Limb (tissue), 2 donors: ENCODE results near the gene DTNBP1.
A peak's percentile ranks its signal among the peaks of the same experiment; 100 is the strongest.

Source experiments
- DNase-seq, 2 donors: peaks; one replicate each; pipeline ENCODE4 v3.0.0-alpha.2; 2016; ENCODE audit errors: extremely low spot score in 2 of 2

The DTNBP1 gene

GRCh38 chr6:15533379-15534026 lies 129.3 kb downstream of the DTNBP1 start:
- DNase-seq = no peak

DNA sequence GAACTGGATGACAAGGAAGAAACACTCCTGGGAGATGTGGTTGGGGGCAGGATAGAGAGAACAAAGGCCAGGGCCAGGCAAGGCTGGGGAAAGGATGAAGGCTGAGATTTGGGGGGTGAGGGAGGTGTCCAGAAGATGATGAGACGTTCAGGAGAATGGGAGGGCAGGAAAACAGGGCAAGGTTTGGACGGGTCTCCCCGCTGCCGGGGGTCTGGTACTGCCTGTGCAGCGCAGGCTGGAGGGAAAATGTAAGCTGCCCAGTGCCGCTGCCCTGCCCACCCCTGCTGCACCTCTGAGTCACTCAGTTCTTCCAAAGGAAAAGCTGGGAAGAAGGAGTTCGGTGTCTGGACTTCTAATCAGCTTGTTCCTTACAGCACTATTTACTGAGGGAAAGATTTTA lies 130.9 kb downstream of the DTNBP1 start:
- DNase-seq = no peak

- no peak for DNase-seq
Observed at GRCh38 chr6:15530411-15530810, 132.4 kb downstream of the DTNBP1 start.

- DNase-seq = no peak
Observed at GRCh38 chr6:15528870-15529269, 134.0 kb downstream of the DTNBP1 start.

DNA sequence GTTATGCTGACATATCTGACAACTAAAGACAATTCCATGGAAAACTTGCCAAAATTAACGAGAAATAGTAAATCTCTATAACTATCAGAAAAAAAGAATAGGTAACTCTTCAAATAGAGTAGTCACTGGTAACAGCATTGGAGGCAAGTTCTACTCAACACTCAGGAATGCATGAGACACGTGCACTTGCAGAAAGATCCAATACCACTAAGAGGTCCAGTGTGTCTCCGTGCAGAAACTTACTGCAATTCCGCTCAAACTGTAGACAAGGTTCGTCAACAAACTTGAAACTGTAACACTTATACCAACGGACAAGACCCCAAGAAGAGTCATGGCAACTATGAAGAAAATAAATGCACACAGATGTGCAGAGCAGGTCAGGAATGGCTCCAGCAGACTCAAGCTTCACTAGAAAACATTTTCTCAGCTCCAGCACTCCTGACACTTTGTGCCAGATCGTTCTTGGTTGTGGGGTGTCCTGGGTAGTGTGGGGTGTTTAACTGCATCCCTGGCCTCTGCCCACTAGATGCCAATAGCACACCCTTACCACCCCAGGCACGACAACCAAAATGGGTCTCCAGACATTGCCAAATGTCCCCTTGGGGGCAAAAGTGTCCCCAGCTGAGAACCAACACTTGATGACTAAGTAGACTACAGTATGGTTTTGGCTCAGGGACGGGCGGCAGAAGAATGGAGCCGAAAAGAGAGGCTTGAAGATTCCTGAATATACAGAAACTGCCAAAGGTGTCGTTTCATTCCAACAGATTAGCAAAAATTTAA lies 134.8 kb downstream of the DTNBP1 start:
- DNase-seq = no peak

DNA sequence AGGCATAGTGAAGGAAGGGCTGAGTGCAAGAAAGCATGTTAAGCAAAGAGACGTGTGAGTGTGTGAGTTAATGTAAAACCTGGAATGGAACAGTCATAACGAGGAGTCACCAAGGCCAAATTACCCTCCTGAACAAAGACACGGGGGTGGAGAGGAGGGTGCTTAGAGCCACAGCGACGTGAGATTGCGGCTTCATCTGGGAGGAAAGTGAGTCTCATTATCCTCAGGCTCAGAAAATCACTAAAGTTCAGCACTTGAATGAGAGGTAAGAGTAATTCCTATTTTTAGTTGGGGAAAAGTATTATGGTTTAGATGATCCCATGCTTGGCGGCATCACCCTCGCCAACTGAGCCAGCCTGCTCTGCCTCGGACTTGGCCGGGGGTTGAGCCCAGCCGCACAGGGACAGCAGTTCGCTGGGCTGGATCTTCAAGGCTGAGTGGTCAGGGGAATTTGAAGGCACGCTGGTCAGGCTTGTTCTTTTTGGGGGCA lies 136.6 kb downstream of the DTNBP1 start:
- no peak for DNase-seq

- no peak for DNase-seq
Observed at GRCh38 chr6:15524861-15525401, 137.9 kb downstream of the DTNBP1 start.

GRCh38 chr6:15523679-15524630 lies 138.9 kb downstream of the DTNBP1 start:
- no peak for DNase-seq

GRCh38 chr6:15522856-15523529 lies 139.8 kb downstream of the DTNBP1 start:
- peak in 1 of 2 donors; percentile 21 for DNase-seq

DNA sequence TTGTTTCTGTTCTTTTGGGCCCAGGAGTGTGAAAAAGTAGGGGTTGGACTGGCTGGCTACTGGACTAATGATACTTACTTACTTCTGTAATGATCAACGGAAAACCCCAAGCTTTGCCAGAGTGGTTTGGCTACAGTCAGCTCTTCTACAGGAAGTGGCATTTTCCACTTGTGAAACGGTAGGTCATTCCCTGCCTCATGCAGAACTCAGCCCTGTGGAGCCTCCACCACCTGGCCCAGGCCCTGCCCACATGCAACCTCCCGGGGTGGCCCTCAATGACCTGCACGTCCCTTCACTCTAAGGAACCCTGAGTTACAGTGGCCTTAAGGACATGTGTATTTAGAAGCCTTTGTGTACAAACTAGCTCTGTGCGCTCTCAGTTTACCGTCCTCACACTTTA lies 140.4 kb downstream of the DTNBP1 start:
- DNase-seq = no peak

GRCh38 chr6:15522026-15522425 lies 140.8 kb downstream of the DTNBP1 start:
- peak in 1 of 2 donors; percentile 24 for DNase-seq

DNA sequence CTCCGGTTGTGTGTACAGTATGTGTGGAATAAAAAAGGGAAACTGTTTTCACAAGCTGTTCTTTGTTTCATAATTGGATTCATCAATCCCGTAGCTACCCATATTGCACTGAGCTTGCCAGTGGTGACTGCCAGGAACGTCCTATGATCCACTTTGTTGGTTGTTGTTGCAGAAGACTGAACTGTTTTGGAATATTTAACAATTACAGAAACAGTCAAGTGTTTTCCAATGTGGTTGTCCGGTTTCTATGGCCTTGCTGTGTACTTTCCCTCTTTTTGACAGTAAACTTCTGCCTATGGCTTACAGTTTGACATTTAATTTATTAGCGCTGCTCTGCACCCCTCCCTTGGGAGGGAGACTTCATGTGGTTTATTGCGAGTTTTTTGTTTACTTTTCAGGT lies 141.2 kb downstream of the DTNBP1 start:
- no peak for DNase-seq

- DNase-seq = peak in 1 of 2 donors; percentile 18
Observed at GRCh38 chr6:15520626-15521203, 142.1 kb downstream of the DTNBP1 start.

GRCh38 chr6:15519681-15520080 lies 143.1 kb downstream of the DTNBP1 start:
- DNase-seq = no peak

DNA sequence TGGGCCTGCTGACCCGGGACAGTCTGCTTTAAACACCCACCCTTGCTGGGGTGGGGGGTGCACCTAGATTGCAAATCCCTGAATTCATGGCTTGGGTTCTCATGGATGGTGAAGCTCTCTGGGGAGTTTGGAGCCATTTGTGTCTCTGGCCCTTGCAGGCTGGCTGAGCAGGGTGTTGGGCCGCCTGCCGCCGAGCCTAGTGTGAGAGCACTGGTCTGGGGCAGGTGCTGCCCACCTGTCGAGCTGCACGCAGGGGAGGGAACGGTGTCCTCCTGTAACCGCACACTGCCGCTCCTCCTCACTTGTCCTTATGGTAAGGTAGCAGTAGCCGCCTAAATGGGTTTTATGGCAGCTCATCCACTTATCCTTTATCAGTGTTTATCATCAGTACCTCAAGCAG lies 143.9 kb downstream of the DTNBP1 start:
- DNase-seq = no peak

DNA sequence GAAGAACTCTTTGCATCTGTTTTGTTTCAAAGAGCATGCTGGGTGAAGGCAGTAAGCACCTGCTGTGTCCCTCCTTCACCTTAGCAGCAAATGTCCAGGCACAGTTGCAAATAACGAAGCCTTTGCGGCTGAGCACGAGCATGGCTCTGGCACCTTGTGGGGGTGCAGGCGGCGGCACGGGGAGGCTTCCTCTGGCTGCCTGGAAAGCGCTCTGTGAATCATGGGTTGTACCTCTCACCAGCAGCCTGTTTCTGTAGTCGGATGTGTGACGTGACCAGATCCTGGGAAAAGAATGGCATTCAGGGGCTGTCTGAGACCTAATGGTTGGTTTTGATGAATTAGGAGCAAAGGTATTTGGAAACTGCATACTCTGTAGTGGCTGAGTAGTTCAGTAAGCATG lies 144.8 kb downstream of the DTNBP1 start:
- no peak for DNase-seq

- DNase-seq = no peak
Observed at GRCh38 chr6:15517600-15517999, 145.2 kb downstream of the DTNBP1 start.

GRCh38 chr6:15516923-15517560 lies 145.8 kb downstream of the DTNBP1 start:
- DNase-seq = no peak

- DNase-seq = no peak
Observed at GRCh38 chr6:15516378-15516777, 146.4 kb downstream of the DTNBP1 start.
